LNCAP (cell line): Measurements from ENCODE around the gene SEBOX.

Experiments
- CTCF ChIP-seq: fragments of 450-650 bp; IDR thresholded peaks from 2 replicates; pipeline ENCODE4 v1.5.1; 2017; ENCODE audit warnings: mild to moderate bottlenecking

Gene SEBOX

GRCh38 chr17:28397687-28398279 is 32.8 kb upstream of the SEBOX start:
- no peak for TF ChIP-seq CTCF

DNA sequence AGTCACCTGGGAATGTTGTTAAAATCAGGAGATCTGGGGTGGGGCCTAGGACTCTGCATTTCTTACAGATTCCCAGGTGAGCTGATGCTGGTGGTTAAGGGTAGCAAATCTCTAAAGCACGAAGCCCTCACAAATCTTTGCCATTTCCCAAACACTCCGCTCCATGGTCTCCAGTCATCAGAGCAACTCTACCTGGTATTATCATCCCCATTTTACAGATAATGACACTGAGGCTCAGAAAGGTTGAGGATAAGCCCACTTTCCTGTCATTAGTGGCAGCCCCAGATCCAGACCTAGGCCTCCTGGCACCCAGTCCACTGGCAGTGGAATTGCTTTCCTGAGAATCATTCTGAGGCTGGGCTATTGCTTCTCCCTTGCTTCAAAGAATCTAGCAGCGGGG is 32.3 kb upstream of the SEBOX start:
- no peak for TF ChIP-seq CTCF

DNA sequence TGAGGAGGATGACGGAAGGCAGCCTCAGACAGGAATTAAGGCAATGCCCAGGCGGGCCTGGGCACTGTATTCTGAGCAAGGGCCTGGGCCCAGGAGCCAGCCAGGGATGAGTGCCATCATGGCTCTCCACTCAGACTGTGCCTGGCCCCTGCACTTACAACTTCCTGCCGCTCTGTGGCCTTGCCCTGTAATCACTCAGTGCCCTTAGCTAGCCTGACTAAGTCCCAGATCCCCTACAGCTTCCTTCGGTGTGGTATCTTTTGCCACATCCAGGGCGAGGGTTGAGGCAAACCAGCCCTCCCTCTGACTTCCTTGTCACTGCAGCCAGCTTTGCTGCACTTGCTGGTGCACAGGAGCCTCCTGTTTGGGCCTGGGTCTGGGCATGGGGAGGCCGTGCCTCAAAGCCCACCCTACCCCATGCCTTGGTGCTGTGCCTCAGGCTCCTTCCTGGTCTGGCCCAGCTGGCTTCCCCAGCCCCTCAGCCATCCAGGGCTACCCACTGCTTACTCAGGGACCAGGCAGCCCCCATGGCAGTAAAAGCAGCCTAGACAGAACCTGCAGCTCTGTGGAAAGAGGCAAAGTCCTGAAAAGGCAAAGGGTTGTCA is 31.7 kb upstream of the SEBOX start:
- no peak for TF ChIP-seq CTCF

GRCh38 chr17:28395968-28396367 is 31.0 kb upstream of the SEBOX start:
- no peak for TF ChIP-seq CTCF

DNA sequence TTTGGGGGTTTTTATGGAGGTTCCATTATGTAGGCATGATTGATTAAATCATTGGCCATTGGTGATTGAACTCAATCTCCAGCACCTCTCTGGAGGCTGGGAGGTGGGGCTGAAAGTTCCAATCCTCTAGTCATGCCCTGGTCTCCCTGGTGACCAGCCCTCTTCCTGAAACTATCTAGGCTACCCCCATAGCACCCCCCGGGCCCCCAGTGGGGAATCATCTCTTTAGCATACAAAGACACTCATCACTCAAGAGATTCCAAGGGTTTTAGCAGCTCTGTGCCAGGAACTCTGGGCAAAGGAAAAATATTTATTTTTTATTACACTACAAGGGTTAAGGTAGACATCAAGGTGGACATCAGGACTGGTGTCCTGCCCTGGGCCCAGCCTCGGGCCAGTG is 30.4 kb upstream of the SEBOX start:
- TF ChIP-seq CTCF = no peak

GRCh38 chr17:28394337-28395116 is 29.5 kb upstream of the SEBOX start:
- TF ChIP-seq CTCF = no peak

- no peak for TF ChIP-seq CTCF
Observed at GRCh38 chr17:28392491-28392890, 27.5 kb upstream of the SEBOX start.
